MM.1S (cell line): ENCODE results near the gene NELL1.

ENCODE experiments used
- EZH2 ChIP-seq: fragments of 300-600 bp; sonication (generic); optimal IDR thresholded peaks from 2 replicates; pipeline ENCODE3; 2017; ENCODE audit warnings: low read depth, mild to moderate bottlenecking, antibody characterized with exemption, low read length, mixed read lengths
- EZH2phosphoT487 ChIP-seq: fragments of 300-600 bp; sonication (generic); IDR thresholded peaks from 2 replicates; pipeline ENCODE4 v1.6.1; 2018; ENCODE audit warnings: antibody characterized with exemption, low read length
- TF ChIP-seq, protein P1 (sequence below): fragments of 300-600 bp; sonication (generic); IDR thresholded peaks from 2 replicates; pipeline ENCODE4 v1.5.1; 2016; ENCODE audit warnings: antibody characterized with exemption, low read length, mixed read lengths

DNA sequence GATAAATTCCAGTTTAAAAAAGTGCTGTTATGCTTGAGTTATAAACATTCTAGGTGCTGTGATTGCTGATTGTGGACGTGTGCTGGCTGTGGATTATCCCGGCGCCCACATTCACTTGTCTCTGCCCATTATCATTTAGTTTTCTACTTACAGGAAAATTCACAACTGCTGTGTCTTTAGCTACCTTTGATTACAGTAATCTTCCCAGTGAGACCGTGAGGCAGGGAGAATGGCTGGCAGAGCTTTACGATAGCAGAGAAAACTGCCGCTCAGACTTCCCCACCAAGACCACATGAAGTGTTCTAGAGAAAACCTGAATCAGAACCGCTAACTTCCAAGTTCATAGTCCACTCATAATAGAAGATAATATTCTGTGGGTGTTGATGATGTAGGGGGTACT is 34.6 kb upstream of the NELL1 start:
- TF ChIP-seq, protein P1, sequence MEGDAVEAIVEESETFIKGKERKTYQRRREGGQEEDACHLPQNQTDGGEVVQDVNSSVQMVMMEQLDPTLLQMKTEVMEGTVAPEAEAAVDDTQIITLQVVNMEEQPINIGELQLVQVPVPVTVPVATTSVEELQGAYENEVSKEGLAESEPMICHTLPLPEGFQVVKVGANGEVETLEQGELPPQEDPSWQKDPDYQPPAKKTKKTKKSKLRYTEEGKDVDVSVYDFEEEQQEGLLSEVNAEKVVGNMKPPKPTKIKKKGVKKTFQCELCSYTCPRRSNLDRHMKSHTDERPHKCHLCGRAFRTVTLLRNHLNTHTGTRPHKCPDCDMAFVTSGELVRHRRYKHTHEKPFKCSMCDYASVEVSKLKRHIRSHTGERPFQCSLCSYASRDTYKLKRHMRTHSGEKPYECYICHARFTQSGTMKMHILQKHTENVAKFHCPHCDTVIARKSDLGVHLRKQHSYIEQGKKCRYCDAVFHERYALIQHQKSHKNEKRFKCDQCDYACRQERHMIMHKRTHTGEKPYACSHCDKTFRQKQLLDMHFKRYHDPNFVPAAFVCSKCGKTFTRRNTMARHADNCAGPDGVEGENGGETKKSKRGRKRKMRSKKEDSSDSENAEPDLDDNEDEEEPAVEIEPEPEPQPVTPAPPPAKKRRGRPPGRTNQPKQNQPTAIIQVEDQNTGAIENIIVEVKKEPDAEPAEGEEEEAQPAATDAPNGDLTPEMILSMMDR: no peak
- no peak for TF ChIP-seq EZH2
- no peak for TF ChIP-seq EZH2phosphoT487
